Esophagus muscularis mucosa (tissue), 4 donors: ENCODE measurements around the gene OGFOD3.

Experiments used
- EP300 ChIP-seq: sonication (generic); formaldehyde crosslinking; IDR thresholded peaks from one replicate; pipeline ENCODE4 v1.6.1; 2017; ENCODE audit warnings: antibody characterized with exemption
- POLR2A ChIP-seq: fragments of 450-650 bp; IDR thresholded peaks from one replicate; pipeline ENCODE4 v1.6.1; 2017; ENCODE audit warnings: antibody characterized with exemption, moderate library complexity, mild to moderate bottlenecking, low read depth
- POLR2AphosphoS5 ChIP-seq, 2 donors: sonication (generic); formaldehyde crosslinking; IDR thresholded peaks; one replicate each; pipeline ENCODE4 v1.6.1; 2017; ENCODE audit warnings: antibody characterized with exemption in 2 of 2
- TF ChIP-seq, protein P1 (sequence below), 3 experiments: fragments of 200-600 bp in 2 of 3; fragments of 450-650 bp in 1 of 3; sonication (generic) in 2 of 3; IDR thresholded peaks; one replicate each; pipeline ENCODE4 v1.5.1; 2017 to 2019; ENCODE audit warnings: antibody characterized with exemption in 3 of 3, mild to moderate bottlenecking in 2 of 3, moderate library complexity in 1 of 3

GRCh38 chr17:82407255-82407654 is 11.1 kb downstream of the OGFOD3 start:
- TF ChIP-seq, protein P1, sequence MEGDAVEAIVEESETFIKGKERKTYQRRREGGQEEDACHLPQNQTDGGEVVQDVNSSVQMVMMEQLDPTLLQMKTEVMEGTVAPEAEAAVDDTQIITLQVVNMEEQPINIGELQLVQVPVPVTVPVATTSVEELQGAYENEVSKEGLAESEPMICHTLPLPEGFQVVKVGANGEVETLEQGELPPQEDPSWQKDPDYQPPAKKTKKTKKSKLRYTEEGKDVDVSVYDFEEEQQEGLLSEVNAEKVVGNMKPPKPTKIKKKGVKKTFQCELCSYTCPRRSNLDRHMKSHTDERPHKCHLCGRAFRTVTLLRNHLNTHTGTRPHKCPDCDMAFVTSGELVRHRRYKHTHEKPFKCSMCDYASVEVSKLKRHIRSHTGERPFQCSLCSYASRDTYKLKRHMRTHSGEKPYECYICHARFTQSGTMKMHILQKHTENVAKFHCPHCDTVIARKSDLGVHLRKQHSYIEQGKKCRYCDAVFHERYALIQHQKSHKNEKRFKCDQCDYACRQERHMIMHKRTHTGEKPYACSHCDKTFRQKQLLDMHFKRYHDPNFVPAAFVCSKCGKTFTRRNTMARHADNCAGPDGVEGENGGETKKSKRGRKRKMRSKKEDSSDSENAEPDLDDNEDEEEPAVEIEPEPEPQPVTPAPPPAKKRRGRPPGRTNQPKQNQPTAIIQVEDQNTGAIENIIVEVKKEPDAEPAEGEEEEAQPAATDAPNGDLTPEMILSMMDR (IDR thresholded peaks at IDR 0.05) = no peak
- TF ChIP-seq POLR2A = no peak
- no peak for TF ChIP-seq POLR2AphosphoS5 (IDR thresholded peaks at IDR 0.05)
- TF ChIP-seq EP300 = no peak
